Panc1 (cell line): ENCODE results near the gene SH3BP2.

ENCODE experiments used
- POLR2AphosphoS5 ChIP-seq: IDR thresholded peaks from 2 replicates; pipeline ENCODE4 v1.6.1; 2012; ENCODE audit warnings: mild to moderate bottlenecking, low read depth, low read length, moderate library complexity
- SIN3A ChIP-seq: IDR thresholded peaks from 2 replicates; pipeline ENCODE4 v1.6.1; 2012; ENCODE audit warnings: low read depth, mild to moderate bottlenecking, low read length, moderate library complexity, borderline replicate concordance; ENCODE audit not compliant: insufficient read depth
- TCF7L2 ChIP-seq: IDR thresholded peaks from 2 replicates; pipeline ENCODE4 v1.6.1; 2011; ENCODE audit warnings: mild to moderate bottlenecking, low read depth, low read length, inconsistent platforms
- TF ChIP-seq, protein P1 (sequence below): fragments of 450-650 bp; IDR thresholded peaks from 2 replicates; pipeline ENCODE4 v1.5.1; 2017; ENCODE audit warnings: mild to moderate bottlenecking
- TF ChIP-seq, protein P2 (sequence below), 2 experiments: IDR thresholded peaks; 2 replicates each; pipeline ENCODE4 v1.6.1; 2011 to 2012; ENCODE audit warnings: low read depth in 2 of 2, control low read depth in 1 of 2, low read length in 1 of 2, mild to moderate bottlenecking in 1 of 2, moderate library complexity in 1 of 2; ENCODE audit not compliant: insufficient read depth in 1 of 2

DNA sequence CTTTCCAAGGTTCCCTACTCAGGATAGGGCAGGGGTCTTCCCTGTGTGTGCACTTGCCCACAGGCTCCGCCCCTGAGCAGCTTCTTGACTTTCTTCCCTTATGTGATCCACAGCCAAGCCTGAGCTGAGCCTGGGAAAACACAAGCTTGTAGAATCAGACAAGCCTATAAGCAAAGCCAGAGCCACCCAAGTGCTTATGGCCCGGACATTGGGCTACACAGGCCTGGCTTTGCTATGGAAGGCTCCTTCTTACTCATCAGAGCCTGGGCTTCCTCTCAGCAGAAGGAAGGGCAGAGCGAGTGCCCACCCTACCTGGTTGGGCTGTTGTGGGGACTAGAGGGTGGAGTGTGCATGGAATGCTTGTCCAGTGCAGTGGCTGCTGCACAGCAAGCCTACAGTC lies 35.5 kb upstream of the SH3BP2 start:
- TF ChIP-seq, protein P1, sequence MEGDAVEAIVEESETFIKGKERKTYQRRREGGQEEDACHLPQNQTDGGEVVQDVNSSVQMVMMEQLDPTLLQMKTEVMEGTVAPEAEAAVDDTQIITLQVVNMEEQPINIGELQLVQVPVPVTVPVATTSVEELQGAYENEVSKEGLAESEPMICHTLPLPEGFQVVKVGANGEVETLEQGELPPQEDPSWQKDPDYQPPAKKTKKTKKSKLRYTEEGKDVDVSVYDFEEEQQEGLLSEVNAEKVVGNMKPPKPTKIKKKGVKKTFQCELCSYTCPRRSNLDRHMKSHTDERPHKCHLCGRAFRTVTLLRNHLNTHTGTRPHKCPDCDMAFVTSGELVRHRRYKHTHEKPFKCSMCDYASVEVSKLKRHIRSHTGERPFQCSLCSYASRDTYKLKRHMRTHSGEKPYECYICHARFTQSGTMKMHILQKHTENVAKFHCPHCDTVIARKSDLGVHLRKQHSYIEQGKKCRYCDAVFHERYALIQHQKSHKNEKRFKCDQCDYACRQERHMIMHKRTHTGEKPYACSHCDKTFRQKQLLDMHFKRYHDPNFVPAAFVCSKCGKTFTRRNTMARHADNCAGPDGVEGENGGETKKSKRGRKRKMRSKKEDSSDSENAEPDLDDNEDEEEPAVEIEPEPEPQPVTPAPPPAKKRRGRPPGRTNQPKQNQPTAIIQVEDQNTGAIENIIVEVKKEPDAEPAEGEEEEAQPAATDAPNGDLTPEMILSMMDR: no peak
- no peak for TF ChIP-seq POLR2AphosphoS5
- no peak for TF ChIP-seq TCF7L2
- TF ChIP-seq SIN3A: no peak
- TF ChIP-seq, protein P2, sequence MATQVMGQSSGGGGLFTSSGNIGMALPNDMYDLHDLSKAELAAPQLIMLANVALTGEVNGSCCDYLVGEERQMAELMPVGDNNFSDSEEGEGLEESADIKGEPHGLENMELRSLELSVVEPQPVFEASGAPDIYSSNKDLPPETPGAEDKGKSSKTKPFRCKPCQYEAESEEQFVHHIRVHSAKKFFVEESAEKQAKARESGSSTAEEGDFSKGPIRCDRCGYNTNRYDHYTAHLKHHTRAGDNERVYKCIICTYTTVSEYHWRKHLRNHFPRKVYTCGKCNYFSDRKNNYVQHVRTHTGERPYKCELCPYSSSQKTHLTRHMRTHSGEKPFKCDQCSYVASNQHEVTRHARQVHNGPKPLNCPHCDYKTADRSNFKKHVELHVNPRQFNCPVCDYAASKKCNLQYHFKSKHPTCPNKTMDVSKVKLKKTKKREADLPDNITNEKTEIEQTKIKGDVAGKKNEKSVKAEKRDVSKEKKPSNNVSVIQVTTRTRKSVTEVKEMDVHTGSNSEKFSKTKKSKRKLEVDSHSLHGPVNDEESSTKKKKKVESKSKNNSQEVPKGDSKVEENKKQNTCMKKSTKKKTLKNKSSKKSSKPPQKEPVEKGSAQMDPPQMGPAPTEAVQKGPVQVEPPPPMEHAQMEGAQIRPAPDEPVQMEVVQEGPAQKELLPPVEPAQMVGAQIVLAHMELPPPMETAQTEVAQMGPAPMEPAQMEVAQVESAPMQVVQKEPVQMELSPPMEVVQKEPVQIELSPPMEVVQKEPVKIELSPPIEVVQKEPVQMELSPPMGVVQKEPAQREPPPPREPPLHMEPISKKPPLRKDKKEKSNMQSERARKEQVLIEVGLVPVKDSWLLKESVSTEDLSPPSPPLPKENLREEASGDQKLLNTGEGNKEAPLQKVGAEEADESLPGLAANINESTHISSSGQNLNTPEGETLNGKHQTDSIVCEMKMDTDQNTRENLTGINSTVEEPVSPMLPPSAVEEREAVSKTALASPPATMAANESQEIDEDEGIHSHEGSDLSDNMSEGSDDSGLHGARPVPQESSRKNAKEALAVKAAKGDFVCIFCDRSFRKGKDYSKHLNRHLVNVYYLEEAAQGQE (IDR thresholded peaks at IDR 0.05; ENCODE audit: insufficient read depth in 1 of 2, low read depth in 2 of 2, low read length in 1 of 2): no peak
